Nephron (organoid): ENCODE measurements around the gene PHAF1.

Experiments
- H3K27ac Mint-ChIP-seq, 3 experiments: 2 replicates each; pipeline ENCODE4 v1.8.0; 2020; ENCODE audit warnings: mixed read lengths in 3 of 3, mild to moderate bottlenecking in 2 of 3, moderate library complexity in 1 of 3
- H3K27me3 Mint-ChIP-seq: 2 replicates; pipeline ENCODE4 v1.8.0; 2021; ENCODE audit warnings: low read depth, mild to moderate bottlenecking, moderate library complexity, mixed read lengths
- H3K36me3 Mint-ChIP-seq: 2 replicates; pipeline ENCODE4 v1.8.0; 2020; ENCODE audit warnings: low read depth, mixed read lengths
- H3K4me1 Mint-ChIP-seq: 2 replicates; pipeline ENCODE4 v1.8.0; 2020; ENCODE audit warnings: mixed read lengths
- H3K4me3 Mint-ChIP-seq, 3 experiments: 2 replicates each; pipeline ENCODE4 v1.8.0; 2020; ENCODE audit warnings: mild to moderate bottlenecking in 3 of 3, mixed read lengths in 3 of 3, moderate library complexity in 2 of 3
- H3K9me3 Mint-ChIP-seq: 2 replicates; pipeline ENCODE4 v1.8.0; 2020; ENCODE audit warnings: mixed read lengths
- TF ChIP-seq, protein P1 (sequence below), 3 experiments: fragments of 200-600 bp; sonication (generic); IDR thresholded peaks; one replicate each; pipeline ENCODE4 v1.5.0; 2021; ENCODE audit warnings: antibody characterized with exemption in 3 of 3; ENCODE audit not compliant: unreplicated experiment in 3 of 3

Gene PHAF1

DNA sequence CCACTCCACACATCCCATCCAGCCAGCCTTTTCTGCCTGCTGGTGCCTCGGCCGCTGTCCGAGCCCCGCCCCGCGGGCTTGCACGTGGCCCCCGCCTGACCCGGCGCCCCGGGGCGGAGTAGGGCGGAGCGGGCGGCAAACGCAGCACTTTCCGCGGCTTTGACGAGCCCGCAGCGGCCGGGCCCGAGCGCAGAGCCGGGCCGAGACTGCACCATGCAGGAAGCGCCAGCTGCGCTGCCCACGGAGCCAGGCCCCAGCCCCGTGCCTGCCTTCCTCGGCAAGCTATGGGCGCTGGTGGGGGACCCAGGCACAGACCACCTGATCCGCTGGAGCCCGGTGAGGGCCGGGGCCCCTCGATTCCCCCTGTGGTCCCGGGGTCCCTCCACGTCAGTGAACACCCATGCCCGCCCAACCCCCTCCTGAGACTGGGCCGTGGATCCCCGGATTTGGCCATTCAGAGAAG is 54.9 kb downstream of the PHAF1 start, which contains the start of gene HSF4:
Gene HSF4 (plus strand): TSS at position 147 of the 463 bp plus-strand sequence. CDS start 67 bp downstream, at position 214.
- H3K4me1 Mint-ChIP-seq, result peaks cover 27% of the 10 kb centered on the region
- TF ChIP-seq, protein P1, sequence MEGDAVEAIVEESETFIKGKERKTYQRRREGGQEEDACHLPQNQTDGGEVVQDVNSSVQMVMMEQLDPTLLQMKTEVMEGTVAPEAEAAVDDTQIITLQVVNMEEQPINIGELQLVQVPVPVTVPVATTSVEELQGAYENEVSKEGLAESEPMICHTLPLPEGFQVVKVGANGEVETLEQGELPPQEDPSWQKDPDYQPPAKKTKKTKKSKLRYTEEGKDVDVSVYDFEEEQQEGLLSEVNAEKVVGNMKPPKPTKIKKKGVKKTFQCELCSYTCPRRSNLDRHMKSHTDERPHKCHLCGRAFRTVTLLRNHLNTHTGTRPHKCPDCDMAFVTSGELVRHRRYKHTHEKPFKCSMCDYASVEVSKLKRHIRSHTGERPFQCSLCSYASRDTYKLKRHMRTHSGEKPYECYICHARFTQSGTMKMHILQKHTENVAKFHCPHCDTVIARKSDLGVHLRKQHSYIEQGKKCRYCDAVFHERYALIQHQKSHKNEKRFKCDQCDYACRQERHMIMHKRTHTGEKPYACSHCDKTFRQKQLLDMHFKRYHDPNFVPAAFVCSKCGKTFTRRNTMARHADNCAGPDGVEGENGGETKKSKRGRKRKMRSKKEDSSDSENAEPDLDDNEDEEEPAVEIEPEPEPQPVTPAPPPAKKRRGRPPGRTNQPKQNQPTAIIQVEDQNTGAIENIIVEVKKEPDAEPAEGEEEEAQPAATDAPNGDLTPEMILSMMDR (IDR thresholded peaks at IDR 0.05; ENCODE audit: unreplicated experiment in 3 of 3), result no peak
- no peaks in the 10 kb centered on the region for H3K9me3 Mint-ChIP-seq
- peak within 1 kb of the TSS; percentile 55 to 67 (median 64) for H3K4me3 Mint-ChIP-seq
- peaks cover 95% of the 10 kb centered on the region for H3K27me3 Mint-ChIP-seq
- H3K36me3 Mint-ChIP-seq, result no peaks in the 10 kb centered on the region
- no peak within 1 kb of the TSS for H3K27ac Mint-ChIP-seq

DNA sequence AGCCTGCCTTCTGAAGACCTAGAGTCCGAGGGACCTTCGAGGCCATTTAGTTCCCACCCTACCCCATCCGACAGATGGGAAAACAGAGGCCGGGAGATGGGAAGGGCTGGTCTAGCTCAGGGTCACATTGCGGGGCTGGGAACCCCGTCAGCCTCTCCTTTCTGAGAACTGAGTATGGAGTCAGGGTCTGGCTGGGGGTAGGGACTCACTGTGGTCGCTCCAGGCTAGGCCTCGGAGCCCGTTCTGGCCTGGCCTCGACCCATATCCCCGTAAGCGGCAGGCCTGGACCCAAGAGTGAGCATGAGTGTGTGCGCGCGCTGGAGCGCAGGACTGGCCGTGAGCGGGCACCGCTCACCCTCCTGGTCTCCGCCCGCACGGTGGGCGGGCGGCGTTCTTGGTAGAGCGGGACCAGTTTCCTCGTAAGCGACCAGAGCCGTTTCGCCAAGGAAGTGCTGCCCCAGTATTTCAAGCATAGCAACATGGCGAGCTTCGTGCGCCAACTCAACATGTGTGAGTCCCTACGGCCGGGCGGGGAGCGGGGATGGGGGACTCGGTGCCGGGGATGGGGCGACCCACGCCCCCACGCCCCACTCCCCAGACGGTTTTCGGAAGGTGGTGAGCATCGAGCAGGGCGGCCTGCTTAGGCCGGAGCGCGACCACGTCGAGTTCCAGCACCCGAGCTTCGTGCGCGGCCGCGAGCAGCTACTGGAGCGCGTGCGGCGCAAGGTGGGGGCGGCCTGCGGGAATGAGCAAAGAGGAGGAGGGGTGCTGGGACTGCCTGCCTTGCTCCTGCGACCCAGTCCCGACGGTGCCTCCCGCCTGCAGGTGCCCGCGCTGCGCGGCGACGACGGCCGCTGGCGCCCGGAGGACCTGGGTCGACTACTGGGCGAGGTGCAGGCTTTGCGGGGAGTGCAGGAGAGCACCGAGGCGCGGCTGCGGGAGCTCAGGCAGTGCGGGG is 55.7 kb downstream of the PHAF1 start:
- H3K27ac Mint-ChIP-seq, result no peak overlapping the region
- peaks cover 95% of the 10 kb centered on the region for H3K27me3 Mint-ChIP-seq
- peaks cover 33% of the 10 kb centered on the region for H3K4me1 Mint-ChIP-seq
- H3K9me3 Mint-ChIP-seq, result no peaks in the 10 kb centered on the region
- H3K36me3 Mint-ChIP-seq, result no peaks in the 10 kb centered on the region
- peak overlapping the region; percentile 37 to 55 (median 44) for H3K4me3 Mint-ChIP-seq
- TF ChIP-seq, protein P1 (IDR thresholded peaks at IDR 0.05; ENCODE audit: unreplicated experiment in 3 of 3), result no peak

DNA sequence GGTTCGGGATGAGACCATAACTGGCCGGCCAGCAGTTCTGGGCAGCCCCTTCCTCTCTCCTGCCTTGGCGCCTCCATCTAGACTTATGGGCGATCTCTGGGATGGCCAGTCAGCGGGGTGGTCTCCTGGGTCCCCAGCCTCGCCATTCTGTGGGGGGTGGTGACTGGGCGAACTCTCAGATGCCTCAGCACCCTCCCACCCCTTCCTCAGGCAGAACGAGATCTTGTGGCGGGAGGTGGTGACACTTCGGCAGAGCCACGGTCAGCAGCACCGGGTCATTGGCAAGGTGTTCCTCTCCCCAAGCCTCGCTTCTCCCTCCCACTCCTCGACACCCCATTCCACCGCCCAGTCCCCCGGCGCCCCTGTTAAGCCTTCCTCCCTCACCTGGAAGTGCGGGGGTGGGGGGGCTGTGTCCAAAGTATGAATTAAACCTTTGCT is 56.4 kb downstream of the PHAF1 start:
- no peaks in the 10 kb centered on the region for H3K9me3 Mint-ChIP-seq
- peaks cover 92% of the 10 kb centered on the region for H3K27me3 Mint-ChIP-seq
- no peak overlapping the region for H3K27ac Mint-ChIP-seq
- H3K4me3 Mint-ChIP-seq, result no peak overlapping the region
- H3K4me1 Mint-ChIP-seq, result peaks cover 33% of the 10 kb centered on the region
- no peaks in the 10 kb centered on the region for H3K36me3 Mint-ChIP-seq
- TF ChIP-seq, protein P1 (IDR thresholded peaks at IDR 0.05; ENCODE audit: unreplicated experiment in 3 of 3), result no peak

DNA sequence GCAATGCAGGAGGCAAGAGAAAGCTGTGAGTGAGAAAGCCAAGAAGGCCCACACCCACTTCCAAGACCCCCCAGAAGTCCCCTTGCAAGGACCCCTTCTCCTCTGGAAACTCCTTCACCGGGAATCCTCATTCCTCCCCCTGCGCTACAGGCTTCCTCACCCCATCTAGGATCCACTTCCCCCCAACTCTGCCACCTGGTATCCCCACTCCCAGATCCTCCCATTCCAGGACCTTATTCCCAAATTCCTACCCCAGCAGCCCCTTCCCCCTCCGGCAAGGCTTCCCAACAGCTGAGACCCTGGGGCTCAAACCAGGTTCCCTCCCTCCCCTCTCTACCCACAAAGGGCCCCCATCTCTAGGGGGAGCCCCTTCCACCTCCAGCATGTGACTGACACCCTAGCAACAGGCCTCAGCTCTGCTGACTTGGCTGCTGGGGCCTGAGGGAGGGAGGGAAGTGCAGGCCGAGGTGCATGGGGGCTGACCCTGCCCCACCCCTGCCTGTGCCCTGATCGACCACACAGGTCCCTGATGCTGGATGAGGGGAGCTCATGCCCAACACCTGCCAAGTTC is 56.9 kb downstream of the PHAF1 start:
- H3K27me3 Mint-ChIP-seq, result peaks cover 92% of the 10 kb centered on the region
- H3K4me1 Mint-ChIP-seq, result peaks cover 35% of the 10 kb centered on the region
- H3K9me3 Mint-ChIP-seq, result no peaks in the 10 kb centered on the region
- TF ChIP-seq, protein P1 (IDR thresholded peaks at IDR 0.05; ENCODE audit: unreplicated experiment in 3 of 3), result no peak
- no peak overlapping the region for H3K4me3 Mint-ChIP-seq
- H3K36me3 Mint-ChIP-seq, result no peaks in the 10 kb centered on the region
- H3K27ac Mint-ChIP-seq, result no peak overlapping the region

DNA sequence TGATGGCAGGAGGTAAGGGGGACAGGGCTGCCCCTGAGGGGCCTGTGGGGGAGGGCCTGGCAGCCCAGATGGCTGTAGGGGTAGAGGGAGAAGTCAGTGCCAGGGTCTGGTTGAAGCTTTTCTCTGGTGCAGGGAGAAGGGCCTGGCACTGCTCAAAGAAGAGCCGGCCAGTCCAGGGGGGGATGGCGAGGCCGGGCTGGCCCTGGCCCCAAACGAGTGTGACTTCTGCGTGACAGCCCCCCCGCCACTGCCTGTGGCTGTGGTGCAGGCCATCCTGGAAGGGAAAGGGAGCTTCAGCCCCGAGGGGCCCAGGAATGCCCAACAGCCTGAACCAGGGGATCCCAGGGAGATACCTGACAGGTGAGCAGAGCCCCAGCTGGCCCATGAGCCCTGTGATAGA is 57.8 kb downstream of the PHAF1 start:
- Mint-ChIP-seq H3K27me3 (peaks cover 92% of the 10 kb centered on the region), H3K27ac (no peak overlapping the region), H3K36me3 (no peaks in the 10 kb centered on the region), H3K4me1 (peaks cover 31% of the 10 kb centered on the region), H3K4me3 (no peak overlapping the region), H3K9me3 (no peaks in the 10 kb centered on the region)
- TF ChIP-seq, protein P1 (IDR thresholded peaks at IDR 0.05; ENCODE audit: unreplicated experiment in 3 of 3), result no peak
